ENCODE data around the gene VPS13D. TPM values are rescaled to one million over a fixed set of nuclear protein-coding genes. Genes with fewer than 3 reads are reported as not detected.

The VPS13D gene
- total and polyA plus RNA-seq, 9 donors, result 19.8 to 59.3 (median 41.8) TPM

GRCh38 chr1:12346483-12347151 is 116.8 kb downstream of the VPS13D start:
- H3K27ac ChIP-seq, result no peak overlapping the region
- 81 to 83% (median 82%) methylated on average over 5 of the region's 5 CpGs for WGBS, 3 donors
- no peaks in the 10 kb centered on the region for H3K36me3 ChIP-seq
- intact Hi-C loops (cut with DNase I), result no loop called here
- no peak overlapping the region for H3K4me3 ChIP-seq
- peaks cover 7% of the 10 kb centered on the region for H3K4me1 ChIP-seq (ENCODE audit: insufficient read depth)
- H3K9me3 ChIP-seq, result no peaks in the 10 kb centered on the region
- no peak for TF ChIP-seq POLR2A (IDR thresholded peaks at IDR 0.05)
- TF ChIP-seq EP300 (IDR thresholded peaks at IDR 0.05), result no peak
- no peak for TF ChIP-seq CTCF (IDR thresholded peaks at IDR 0.05)
- no peak for DNase-seq
- no peaks in the 10 kb centered on the region for H3K27me3 ChIP-seq

- Histone ChIP-seq H3K27ac (no peak overlapping the region), H3K27me3 (no peaks in the 10 kb centered on the region), H3K4me3 (no peak overlapping the region), H3K36me3 (no peaks in the 10 kb centered on the region), H3K4me1 (ENCODE audit: insufficient read depth) (peaks cover 3% of the 10 kb centered on the region), H3K9me3 (no peaks in the 10 kb centered on the region)
- intact Hi-C loops (cut with DNase I), result no loop called here
- DNase-seq, result no peak
- 77 to 82% (median 80%) methylated on average over 1 of the region's 1 CpG for WGBS, 3 donors
- TF ChIP-seq POLR2A (IDR thresholded peaks at IDR 0.05) (no peak), EP300 (IDR thresholded peaks at IDR 0.05) (no peak), CTCF (IDR thresholded peaks at IDR 0.05) (no peak)
These were observed 118.3 kb downstream of the VPS13D start for GRCh38 chr1:12348113-12348512.

DNA sequence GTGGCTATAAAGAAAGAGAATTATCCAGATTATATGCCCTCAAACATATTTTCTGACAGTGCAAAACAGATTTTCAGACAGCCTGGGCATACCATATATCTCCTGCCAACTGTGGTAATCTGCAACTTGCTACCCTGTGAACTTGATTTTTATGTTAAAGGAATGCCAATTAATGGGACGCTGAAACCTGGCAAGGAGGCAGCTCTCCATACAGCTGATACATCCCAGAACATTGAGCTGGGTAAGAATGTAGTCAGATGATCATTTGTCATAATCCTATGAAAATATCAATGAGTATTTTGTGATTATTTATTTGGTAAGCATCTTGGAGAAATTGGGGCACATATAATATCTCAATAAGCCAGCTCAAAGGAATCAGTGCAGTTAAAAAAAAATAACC is 124.2 kb downstream of the VPS13D start:
- intact Hi-C loops (cut with DNase I), result no loop called here
- WGBS, 3 donors, result 88 to 97% (median 89%) methylated on average over 1 of the region's 1 CpG
- H3K27ac ChIP-seq, result no peak overlapping the region

GRCh38 chr1:12356004-12356890 is 126.4 kb downstream of the VPS13D start:
- Histone ChIP-seq H3K27ac (no peak overlapping the region), H3K4me1 (ENCODE audit: insufficient read depth) (no peaks in the 10 kb centered on the region), H3K36me3 (no peaks in the 10 kb centered on the region), H3K27me3 (no peaks in the 10 kb centered on the region), H3K9me3 (no peaks in the 10 kb centered on the region), H3K4me3 (no peak overlapping the region)
- WGBS, 3 donors, result 66 to 75% (median 74%) methylated on average over 8 of the region's 8 CpGs
- DNase-seq, result no peak
- TF ChIP-seq EP300 (IDR thresholded peaks at IDR 0.05), result no peak
- intact Hi-C loops (cut with DNase I), result no loop called here

More for the DNA sequence above, 124.2 kb downstream of the VPS13D start:
- no peaks in the 10 kb centered on the region for H3K9me3 ChIP-seq
- H3K4me3 ChIP-seq, result no peak overlapping the region
- no peaks in the 10 kb centered on the region for H3K36me3 ChIP-seq
- no peaks in the 10 kb centered on the region for H3K4me1 ChIP-seq (ENCODE audit: insufficient read depth)
- TF ChIP-seq CTCF (IDR thresholded peaks at IDR 0.05), result no peak
- TF ChIP-seq EP300 (IDR thresholded peaks at IDR 0.05), result no peak
- no peak for TF ChIP-seq POLR2A (IDR thresholded peaks at IDR 0.05)
- DNase-seq, result no peak
- no peaks in the 10 kb centered on the region for H3K27me3 ChIP-seq

- DNase-seq, result no peak
- TF ChIP-seq POLR2A (IDR thresholded peaks at IDR 0.05) (no peak), CTCF (IDR thresholded peaks at IDR 0.05) (no peak)
- no peak overlapping the region for H3K4me3 ChIP-seq
- no peaks in the 10 kb centered on the region for H3K36me3 ChIP-seq
- WGBS, 3 donors, result 93 to 94% (median 94%) methylated on average over 6 of the region's 6 CpGs
- intact Hi-C loops (cut with DNase I), result no loop called here
- H3K9me3 ChIP-seq, result no peaks in the 10 kb centered on the region
- H3K4me1 ChIP-seq (ENCODE audit: insufficient read depth), result no peaks in the 10 kb centered on the region
- no peak overlapping the region for H3K27ac ChIP-seq
- H3K27me3 ChIP-seq, result no peaks in the 10 kb centered on the region
These were observed 128.7 kb downstream of the VPS13D start for GRCh38 chr1:12358499-12358898.

Data from ovary (tissue), 9 donors.